Suprapubic skin (tissue), 4 donors: ENCODE data around the gene GSG1. TPM values are rescaled to one million over a fixed set of nuclear protein-coding genes. Genes with fewer than 3 reads are reported as not detected.
"Not testable (repeated sequence)": the region's sequence is repeated elsewhere in the genome, so short reads cannot be mapped to it uniquely, and the experiment has no call there.

Source experiments
- DNase-seq, 2 donors: peaks; one replicate each; pipeline ENCODE4 v3.0.0-alpha.2; 2019; ENCODE audit warnings: low spot score in 2 of 2
- H3K27ac ChIP-seq: fragments of 200-600 bp; sonication (generic); one replicate; pipeline ENCODE4 v1.5.1; 2019
- H3K27me3 ChIP-seq: fragments of 200-600 bp; sonication (generic); one replicate; pipeline ENCODE4 v1.5.1; 2019
- H3K36me3 ChIP-seq: fragments of 200-600 bp; sonication (generic); one replicate; pipeline ENCODE4 v1.5.1; 2019
- H3K4me1 ChIP-seq: fragments of 200-600 bp; sonication (generic); one replicate; pipeline ENCODE4 v1.5.1; 2019
- H3K4me3 ChIP-seq: fragments of 200-600 bp; sonication (generic); one replicate; pipeline ENCODE4 v1.5.1; 2019; ENCODE audit warnings: mild to moderate bottlenecking
- H3K9me3 ChIP-seq: fragments of 200-600 bp; sonication (generic); one replicate; pipeline ENCODE4 v1.5.1; 2019
- EP300 ChIP-seq: sonication (generic); formaldehyde crosslinking; IDR thresholded peaks from one replicate; pipeline ENCODE4 v1.6.1; 2017; ENCODE audit warnings: antibody characterized with exemption
- POLR2A ChIP-seq, 2 donors: fragments of 450-650 bp; IDR thresholded peaks; one replicate each; pipeline ENCODE4 v1.6.1; 2017; ENCODE audit warnings: antibody characterized with exemption in 2 of 2, mild to moderate bottlenecking in 2 of 2, moderate library complexity in 2 of 2
- POLR2AphosphoS5 ChIP-seq, 3 donors: sonication (generic); formaldehyde crosslinking; IDR thresholded peaks; one replicate each; pipeline ENCODE4 v1.6.1; 2017; ENCODE audit warnings: antibody characterized with exemption in 3 of 3
- WGBS: methylation state at CpG from one replicate; pipeline ENCODE4 v1.1.5; 2018; 5-methylcytosine and 5-hydroxymethylcytosine counted together
- total RNA-seq, 4 donors: library from RNA; depleted of rRNA; stranded (reverse); fragments of >200 nt; gene quantifications; one replicate each; pipeline ENCODE4 v1.1.0, GENCODE V29; 2016
- TF ChIP-seq, protein P1 (sequence below), 2 donors: fragments of 200-600 bp in 1 of 2; fragments of 450-650 bp in 1 of 2; sonication (generic) in 1 of 2; IDR thresholded peaks; one replicate each; pipeline ENCODE4 v1.5.1; 2016 to 2019; ENCODE audit warnings: antibody characterized with exemption in 2 of 2, mild to moderate bottlenecking in 1 of 2, moderate library complexity in 1 of 2

The GSG1 gene
- total RNA-seq, 4 donors from 2014 or later, result not detected

DNA sequence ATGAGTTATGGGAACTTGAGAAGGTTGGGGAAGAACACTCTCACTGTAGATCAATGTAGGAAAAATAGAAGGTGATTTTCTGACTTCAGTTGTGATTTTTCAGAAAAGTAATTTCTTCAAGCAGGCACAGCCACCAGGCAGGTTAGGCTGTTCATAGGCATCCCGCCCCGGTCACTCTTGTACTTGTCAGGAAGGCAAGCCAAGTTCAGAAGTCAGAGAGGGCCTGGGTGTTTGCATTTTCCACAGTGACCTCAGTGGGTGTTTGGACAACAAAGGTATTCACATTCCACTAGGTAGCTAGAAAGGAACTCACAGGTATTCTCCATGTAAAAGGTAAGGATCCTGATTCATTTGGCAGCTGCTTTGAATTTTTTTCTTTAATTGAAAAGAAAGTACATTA, 62.2 kb downstream of the GSG1 start:
- Histone ChIP-seq H3K9me3 (no peaks in the 10 kb centered on the region), H3K4me1 (peaks cover 63% of the 10 kb centered on the region), H3K36me3 (no peaks in the 10 kb centered on the region), H3K27me3 (no peaks in the 10 kb centered on the region), H3K27ac (no peak overlapping the region), H3K4me3 (no peak overlapping the region)
- WGBS, result 63% methylated on average over 2 of the region's 2 CpGs
- no peak for DNase-seq
- TF ChIP-seq EP300 (no peak), POLR2A (IDR thresholded peaks at IDR 0.05) (no peak), POLR2AphosphoS5 (IDR thresholded peaks at IDR 0.05) (no peak)
- TF ChIP-seq, protein P1, sequence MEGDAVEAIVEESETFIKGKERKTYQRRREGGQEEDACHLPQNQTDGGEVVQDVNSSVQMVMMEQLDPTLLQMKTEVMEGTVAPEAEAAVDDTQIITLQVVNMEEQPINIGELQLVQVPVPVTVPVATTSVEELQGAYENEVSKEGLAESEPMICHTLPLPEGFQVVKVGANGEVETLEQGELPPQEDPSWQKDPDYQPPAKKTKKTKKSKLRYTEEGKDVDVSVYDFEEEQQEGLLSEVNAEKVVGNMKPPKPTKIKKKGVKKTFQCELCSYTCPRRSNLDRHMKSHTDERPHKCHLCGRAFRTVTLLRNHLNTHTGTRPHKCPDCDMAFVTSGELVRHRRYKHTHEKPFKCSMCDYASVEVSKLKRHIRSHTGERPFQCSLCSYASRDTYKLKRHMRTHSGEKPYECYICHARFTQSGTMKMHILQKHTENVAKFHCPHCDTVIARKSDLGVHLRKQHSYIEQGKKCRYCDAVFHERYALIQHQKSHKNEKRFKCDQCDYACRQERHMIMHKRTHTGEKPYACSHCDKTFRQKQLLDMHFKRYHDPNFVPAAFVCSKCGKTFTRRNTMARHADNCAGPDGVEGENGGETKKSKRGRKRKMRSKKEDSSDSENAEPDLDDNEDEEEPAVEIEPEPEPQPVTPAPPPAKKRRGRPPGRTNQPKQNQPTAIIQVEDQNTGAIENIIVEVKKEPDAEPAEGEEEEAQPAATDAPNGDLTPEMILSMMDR (IDR thresholded peaks at IDR 0.05), result no peak

- WGBS, result 48% methylated on average over 5 of the region's 5 CpGs
- Histone ChIP-seq H3K9me3 (no peaks in the 10 kb centered on the region), H3K36me3 (no peaks in the 10 kb centered on the region), H3K27ac (peak overlapping the region; percentile 36), H3K4me3 (no peak overlapping the region), H3K27me3 (no peaks in the 10 kb centered on the region), H3K4me1 (peaks cover 48% of the 10 kb centered on the region)
- TF ChIP-seq, protein P1 (IDR thresholded peaks at IDR 0.05), result no peak
- no peak for TF ChIP-seq EP300
- no peak for TF ChIP-seq POLR2A (IDR thresholded peaks at IDR 0.05)
- TF ChIP-seq POLR2AphosphoS5 (IDR thresholded peaks at IDR 0.05), result no peak
- no peak for DNase-seq
These were observed 64.0 kb downstream of the GSG1 start for GRCh38 chr12:13039328-13039956.

DNA sequence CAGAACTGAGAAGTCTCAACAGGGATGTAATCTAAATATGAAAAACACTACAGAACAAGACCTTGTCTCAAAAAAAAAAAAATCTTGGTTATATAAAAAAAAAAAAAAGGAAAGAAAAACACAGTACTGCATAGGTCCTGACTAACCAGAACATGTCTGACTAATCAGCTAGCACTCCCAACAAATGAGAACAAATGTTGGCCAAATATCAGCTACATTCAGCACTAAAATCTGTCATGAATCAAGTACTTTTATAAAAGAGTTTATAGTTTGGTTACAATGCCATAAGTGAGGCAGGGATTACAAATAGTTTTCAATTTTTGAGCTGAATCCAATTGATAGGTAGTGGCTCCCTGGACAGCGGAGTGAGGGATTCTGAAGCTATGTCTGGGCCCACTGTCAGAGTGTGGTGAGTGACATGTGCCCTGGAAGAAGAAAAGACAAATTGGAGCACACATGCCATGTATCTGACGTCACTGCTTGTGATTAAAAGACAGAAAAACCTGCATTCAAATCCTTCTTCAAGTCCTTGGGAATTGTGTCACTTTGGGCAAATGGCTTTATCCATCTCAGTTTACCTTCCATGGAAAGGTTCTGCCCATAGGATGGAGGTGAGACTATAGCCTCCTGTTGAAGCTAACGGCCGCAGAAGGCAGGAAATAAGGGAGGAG, 64.8 kb downstream of the GSG1 start:
- peaks cover 43% of the 10 kb centered on the region for H3K4me1 ChIP-seq
- no peak for TF ChIP-seq POLR2A (IDR thresholded peaks at IDR 0.05)
- TF ChIP-seq EP300, result no peak
- no peak for TF ChIP-seq POLR2AphosphoS5 (IDR thresholded peaks at IDR 0.05)
- TF ChIP-seq, protein P1 (IDR thresholded peaks at IDR 0.05), result no peak
- H3K27ac ChIP-seq, result peak overlapping the region; percentile 36
- H3K27me3 ChIP-seq, result no peaks in the 10 kb centered on the region
- WGBS, result 62% methylated on average over 4 of the region's 4 CpGs
- H3K36me3 ChIP-seq, result no peaks in the 10 kb centered on the region
- no peaks in the 10 kb centered on the region for H3K9me3 ChIP-seq
- no peak for DNase-seq
- no peak overlapping the region for H3K4me3 ChIP-seq

GRCh38 chr12:13036881-13037280, 66.6 kb downstream of the GSG1 start:
- TF ChIP-seq POLR2AphosphoS5 (IDR thresholded peaks at IDR 0.05), result no peak
- TF ChIP-seq EP300, result no peak
- TF ChIP-seq, protein P1 (IDR thresholded peaks at IDR 0.05), result no peak
- TF ChIP-seq POLR2A (IDR thresholded peaks at IDR 0.05), result no peak
- DNase-seq, result no peak
- no peaks in the 10 kb centered on the region for H3K27me3 ChIP-seq
- no peaks in the 10 kb centered on the region for H3K36me3 ChIP-seq
- no peaks in the 10 kb centered on the region for H3K9me3 ChIP-seq
- no peak overlapping the region for H3K27ac ChIP-seq
- WGBS, result over 99% methylated on average over 3 of the region's 3 CpGs
- no peak overlapping the region for H3K4me3 ChIP-seq
- H3K4me1 ChIP-seq, result peaks cover 34% of the 10 kb centered on the region

DNA sequence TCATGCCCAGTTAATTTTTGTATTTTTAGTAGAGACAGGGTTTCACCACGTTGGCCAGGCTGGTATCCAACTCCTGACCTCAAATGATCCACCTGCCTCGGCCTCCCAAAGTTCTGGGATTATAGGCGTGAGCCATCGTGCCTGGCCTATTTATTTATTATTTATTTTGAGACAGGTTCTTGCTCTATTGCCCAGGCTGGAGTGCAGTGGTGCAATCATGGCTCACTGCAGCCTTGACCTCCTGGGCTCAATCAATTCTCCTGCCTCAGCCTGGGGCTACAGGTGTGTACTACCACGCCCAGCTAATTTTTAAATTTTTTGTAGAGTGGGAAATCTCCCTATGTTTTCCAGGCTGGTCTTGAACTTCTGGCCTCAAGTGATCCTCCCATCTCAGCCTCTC, 68.1 kb downstream of the GSG1 start:
- H3K27ac ChIP-seq, H3K27me3 ChIP-seq, H3K36me3 ChIP-seq, H3K9me3 ChIP-seq, H3K4me3 ChIP-seq, DNase-seq: not testable (repeated sequence)
- WGBS, result 89% methylated on average over 5 of the region's 5 CpGs
- H3K4me1 ChIP-seq, result peaks cover 25% of the 10 kb centered on the region

Other genes with a start within 250 kb of the GSG1 start
- gene GPRC5A, start 212.1 kb downstream of the GSG1 start, total RNA-seq, result 10 to 100 TPM in 1 of 4 donors, 1 to 10 TPM in 3; 4.0 to 11.0 (median 7.2) TPM
- gene GPRC5D, start 151.5 kb downstream of the GSG1 start, total RNA-seq, result 10 to 100 TPM in 2 of 4 donors, 1 to 10 TPM in 1, not detected in 1; 2.2 to 97.6 (median 13.4) TPM
- gene HEBP1, start 103.4 kb downstream of the GSG1 start, total RNA-seq, result 10 to 100 TPM; 34.2 to 38.7 (median 36.2) TPM
- gene FAM234B, start 59.3 kb downstream of the GSG1 start, total RNA-seq, result 10 to 100 TPM; 24.0 to 32.3 (median 27.8) TPM
- gene EMP1, start 93.1 kb upstream of the GSG1 start, total RNA-seq, result 1,000 to 10,000 TPM in 2 of 4 donors, 100 to 1,000 TPM in 2; 569 to 2,226 (median 1,259) TPM